ENCODE measurements around the gene SLC25A24. TPM values are rescaled to one million over a fixed set of nuclear protein-coding genes. Genes with fewer than 3 reads are reported as not detected.
"Not testable (repeated sequence)": the region's sequence is repeated elsewhere in the genome, so short reads cannot be mapped to it uniquely, and the experiment has no call there.

The SLC25A24 gene
- total RNA-seq, 1 donor from 2014 or later, result 72.2 TPM

DNA sequence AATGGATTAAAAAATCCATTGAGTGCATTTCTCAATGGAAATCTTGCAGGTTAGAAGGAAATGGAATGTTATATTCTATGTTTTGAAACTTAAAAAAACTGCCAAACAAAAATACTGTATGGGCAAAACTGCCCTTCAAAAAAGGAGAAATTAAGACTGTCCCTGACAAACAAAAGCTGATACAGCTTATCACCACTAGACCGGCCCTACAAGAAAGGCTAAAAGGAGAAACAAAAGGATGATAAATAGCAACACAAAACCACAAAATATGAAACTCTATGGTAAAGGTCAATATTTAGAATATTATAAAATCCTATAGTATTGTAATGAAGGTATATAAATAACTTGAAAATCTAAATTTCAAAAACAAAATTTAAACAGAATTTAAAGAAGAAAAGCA, 60.0 kb downstream of the SLC25A24 start:
- TF ChIP-seq, protein P1, sequence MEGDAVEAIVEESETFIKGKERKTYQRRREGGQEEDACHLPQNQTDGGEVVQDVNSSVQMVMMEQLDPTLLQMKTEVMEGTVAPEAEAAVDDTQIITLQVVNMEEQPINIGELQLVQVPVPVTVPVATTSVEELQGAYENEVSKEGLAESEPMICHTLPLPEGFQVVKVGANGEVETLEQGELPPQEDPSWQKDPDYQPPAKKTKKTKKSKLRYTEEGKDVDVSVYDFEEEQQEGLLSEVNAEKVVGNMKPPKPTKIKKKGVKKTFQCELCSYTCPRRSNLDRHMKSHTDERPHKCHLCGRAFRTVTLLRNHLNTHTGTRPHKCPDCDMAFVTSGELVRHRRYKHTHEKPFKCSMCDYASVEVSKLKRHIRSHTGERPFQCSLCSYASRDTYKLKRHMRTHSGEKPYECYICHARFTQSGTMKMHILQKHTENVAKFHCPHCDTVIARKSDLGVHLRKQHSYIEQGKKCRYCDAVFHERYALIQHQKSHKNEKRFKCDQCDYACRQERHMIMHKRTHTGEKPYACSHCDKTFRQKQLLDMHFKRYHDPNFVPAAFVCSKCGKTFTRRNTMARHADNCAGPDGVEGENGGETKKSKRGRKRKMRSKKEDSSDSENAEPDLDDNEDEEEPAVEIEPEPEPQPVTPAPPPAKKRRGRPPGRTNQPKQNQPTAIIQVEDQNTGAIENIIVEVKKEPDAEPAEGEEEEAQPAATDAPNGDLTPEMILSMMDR (IDR thresholded peaks at IDR 0.05), result no peak
- no peak for TF ChIP-seq EZH2phosphoT487 (IDR thresholded peaks at IDR 0.05)
- TF ChIP-seq EZH2 (IDR thresholded peaks at IDR 0.05), result no peak
- H3K9ac ChIP-seq, result no peak overlapping the region
- H3K4me1 Mint-ChIP-seq, result no peaks in the 10 kb centered on the region
- H3K4me1 ChIP-seq, result peaks cover 11% of the 10 kb centered on the region
- no peaks in the 10 kb centered on the region for H4K20me1 ChIP-seq (ENCODE audit: low read depth)
- no peak for DNase-seq (ENCODE audit: low spot score)
- H3K79me2 ChIP-seq (ENCODE audit: low read depth), result no peaks in the 10 kb centered on the region
- H3K4me3 ChIP-seq, result no peak overlapping the region
- H3K9me3 Mint-ChIP-seq, result no peaks in the 10 kb centered on the region
- H3K27me3 Mint-ChIP-seq (ENCODE audit: insufficient read depth, low read depth), result no peaks in the 10 kb centered on the region
- H3K27ac ChIP-seq, result no peak overlapping the region
- no peak overlapping the region for H3K4me3 Mint-ChIP-seq
- H3K4me2 ChIP-seq, result no peak overlapping the region
- no peaks in the 10 kb centered on the region for H3K9me3 ChIP-seq (ENCODE audit: low read depth)
- H3K36me3 ChIP-seq, result peaks cover 15% of the 10 kb centered on the region
- H2AFZ ChIP-seq (replicated peaks), result no peak overlapping the region
- no peak overlapping the region for H3K27ac Mint-ChIP-seq
- no peaks in the 10 kb centered on the region for H3F3A ChIP-seq (ENCODE audit: low read depth)
- H3K27me3 ChIP-seq, result no peaks in the 10 kb centered on the region
- H3K36me3 Mint-ChIP-seq, result peaks cover 31% of the 10 kb centered on the region

DNA sequence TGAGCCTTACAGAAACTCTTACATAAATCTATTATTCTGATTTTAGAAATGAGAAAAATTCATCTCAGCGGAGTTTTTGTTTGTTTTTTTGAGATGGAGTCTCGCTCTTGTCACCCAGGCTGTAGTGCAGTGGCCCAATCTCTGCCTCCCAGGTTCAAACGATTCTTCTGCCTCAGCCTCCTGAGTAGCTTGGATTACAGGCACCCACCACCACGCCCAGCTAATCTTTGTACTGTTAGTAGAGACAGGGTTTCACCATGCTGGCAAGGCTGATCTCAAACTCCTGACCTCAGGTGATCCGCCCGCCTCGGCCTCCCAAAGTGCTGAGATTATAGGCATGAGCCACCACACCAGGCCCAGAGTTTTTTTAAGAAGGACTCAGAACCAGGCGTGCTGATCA, 60.6 kb downstream of the SLC25A24 start:
- H3K79me2 ChIP-seq (ENCODE audit: low read depth); H3K4me3 Mint-ChIP-seq; H3K27me3 Mint-ChIP-seq (ENCODE audit: insufficient read depth, low read depth); H3K4me2 ChIP-seq; H3K9me3 ChIP-seq (ENCODE audit: low read depth); H3F3A ChIP-seq (ENCODE audit: low read depth); H3K27ac Mint-ChIP-seq; H3K4me1 Mint-ChIP-seq; H4K20me1 ChIP-seq (ENCODE audit: low read depth); H2AFZ ChIP-seq (replicated peaks); H3K27me3 ChIP-seq; H3K9ac ChIP-seq; H3K4me3 ChIP-seq; H3K27ac ChIP-seq; DNase-seq (ENCODE audit: low spot score); H3K9me3 Mint-ChIP-seq: not testable (repeated sequence)
- peaks cover 11% of the 10 kb centered on the region for H3K4me1 ChIP-seq
- H3K36me3 Mint-ChIP-seq, result peaks cover 28% of the 10 kb centered on the region
- H3K36me3 ChIP-seq, result peaks cover 20% of the 10 kb centered on the region

DNA sequence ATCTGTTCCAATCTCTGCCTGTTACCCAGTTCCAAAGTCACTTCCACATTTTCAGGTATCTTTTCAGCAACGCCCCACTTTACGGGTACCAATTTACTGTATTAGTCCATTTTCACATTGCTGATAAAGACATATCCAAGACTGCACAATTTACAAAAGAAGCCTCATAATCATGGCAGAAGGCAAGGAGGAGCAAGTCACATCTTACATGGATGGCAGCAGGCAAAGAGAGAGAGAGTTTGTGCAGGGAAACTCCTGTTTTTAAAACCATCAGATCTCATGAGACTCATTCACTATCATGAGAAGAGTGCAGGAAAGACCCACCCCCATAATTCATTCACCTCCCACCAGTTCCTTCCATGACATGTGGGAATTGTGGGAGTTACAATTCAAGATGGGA, 67.0 kb downstream of the SLC25A24 start:
- Histone ChIP-seq H3K36me3 (peaks cover 11% of the 10 kb centered on the region), H3K4me1 (peaks cover 11% of the 10 kb centered on the region)
- not testable (repeated sequence) for H3K79me2 ChIP-seq (ENCODE audit: low read depth); DNase-seq (ENCODE audit: low spot score); H3K27ac Mint-ChIP-seq; H3K9ac ChIP-seq; H3K27ac ChIP-seq; H2AFZ ChIP-seq (replicated peaks); H4K20me1 ChIP-seq (ENCODE audit: low read depth); H3K27me3 Mint-ChIP-seq (ENCODE audit: insufficient read depth, low read depth); H3K9me3 ChIP-seq (ENCODE audit: low read depth); H3K4me1 Mint-ChIP-seq; H3K4me3 ChIP-seq; H3F3A ChIP-seq (ENCODE audit: low read depth); H3K27me3 ChIP-seq; H3K4me3 Mint-ChIP-seq; H3K4me2 ChIP-seq
- peaks cover 14% of the 10 kb centered on the region for H3K9me3 Mint-ChIP-seq
- peaks cover 23% of the 10 kb centered on the region for H3K36me3 Mint-ChIP-seq

DNA sequence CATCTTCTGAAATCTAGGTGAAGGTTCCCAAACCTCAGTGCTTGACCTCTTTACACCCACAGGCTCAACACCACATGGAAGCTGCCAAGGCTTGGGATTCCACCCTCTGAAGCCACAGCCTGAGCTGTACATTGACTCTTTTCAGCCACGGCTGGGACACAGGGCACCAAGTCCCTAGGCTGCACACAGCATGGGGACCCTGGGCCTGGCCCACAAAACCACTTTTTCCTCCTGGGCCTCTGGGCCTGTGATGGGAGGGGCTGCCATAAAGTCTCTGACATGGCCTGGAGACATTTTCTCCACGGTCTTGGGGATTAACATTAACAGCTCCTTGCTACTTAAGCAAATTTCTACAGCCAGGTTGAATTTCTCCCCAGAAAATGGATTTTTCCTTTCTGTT, 67.8 kb downstream of the SLC25A24 start:
- H3K4me1 Mint-ChIP-seq, result not testable (repeated sequence)

DNA sequence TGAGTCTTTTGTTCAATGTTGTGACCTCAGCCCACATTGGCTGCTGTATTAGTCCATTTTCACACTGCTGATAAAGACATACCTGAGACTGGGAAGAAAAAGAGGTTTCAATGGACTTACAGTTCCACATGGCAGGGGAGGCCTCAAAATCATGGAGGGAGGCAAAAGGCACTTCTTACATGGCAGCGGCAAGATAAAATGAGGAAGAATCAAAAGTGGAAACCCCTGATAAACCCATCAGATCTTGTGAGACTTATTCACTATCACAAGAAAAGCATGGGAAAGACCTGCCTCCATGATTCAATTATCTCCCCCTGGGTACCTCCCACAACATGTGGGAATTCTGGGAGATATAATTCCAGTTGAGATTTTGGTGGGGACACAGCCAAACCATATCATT, 68.9 kb downstream of the SLC25A24 start:
- not testable (repeated sequence) for H3K4me1 Mint-ChIP-seq; H3K4me3 Mint-ChIP-seq; DNase-seq (ENCODE audit: low spot score)

More for the DNA sequence above, 67.8 kb downstream of the SLC25A24 start:
- DNase-seq (ENCODE audit: low spot score); H2AFZ ChIP-seq (replicated peaks); H3K79me2 ChIP-seq (ENCODE audit: low read depth); H3K9me3 ChIP-seq (ENCODE audit: low read depth); H3F3A ChIP-seq (ENCODE audit: low read depth); H3K27me3 Mint-ChIP-seq (ENCODE audit: insufficient read depth, low read depth); H3K4me3 ChIP-seq; H4K20me1 ChIP-seq (ENCODE audit: low read depth); H3K27ac ChIP-seq; H3K4me2 ChIP-seq; H3K9ac ChIP-seq; H3K27ac Mint-ChIP-seq; H3K27me3 ChIP-seq; H3K4me3 Mint-ChIP-seq: not testable (repeated sequence)
- peaks cover 11% of the 10 kb centered on the region for H3K36me3 ChIP-seq
- peaks cover 11% of the 10 kb centered on the region for H3K4me1 ChIP-seq
- H3K9me3 Mint-ChIP-seq, result peaks cover 14% of the 10 kb centered on the region
- H3K36me3 Mint-ChIP-seq, result peaks cover 19% of the 10 kb centered on the region

More for the DNA sequence above, 68.9 kb downstream of the SLC25A24 start:
- not testable (repeated sequence) for H3K4me2 ChIP-seq; H3K79me2 ChIP-seq (ENCODE audit: low read depth); H3K4me3 ChIP-seq; H4K20me1 ChIP-seq (ENCODE audit: low read depth); H3K9me3 ChIP-seq (ENCODE audit: low read depth); H3K27ac Mint-ChIP-seq; H2AFZ ChIP-seq (replicated peaks); H3K27me3 Mint-ChIP-seq (ENCODE audit: insufficient read depth, low read depth); H3K27ac ChIP-seq; H3F3A ChIP-seq (ENCODE audit: low read depth); H3K9ac ChIP-seq; H3K27me3 ChIP-seq
- Mint-ChIP-seq H3K36me3 (peaks cover 19% of the 10 kb centered on the region), H3K9me3 (peaks cover 14% of the 10 kb centered on the region)
- peaks cover 10% of the 10 kb centered on the region for H3K4me1 ChIP-seq
- H3K36me3 ChIP-seq, result peaks cover 11% of the 10 kb centered on the region

Data from neural progenitor cell (in vitro differentiated cells).